Liver (tissue), 9 donors: Measurements from ENCODE around the gene PMM2. TPM values are rescaled to one million over a fixed set of nuclear protein-coding genes. Genes with fewer than 3 reads are reported as not detected.

Experiments used
- DNase-seq: peaks from one replicate; pipeline ENCODE4 v3.0.0-alpha.2; 2017; ENCODE audit warnings: low spot score
- H3K27ac ChIP-seq, 2 donors: one replicate each; pipeline ENCODE4 v1.7.0; 2013; ENCODE audit warnings: inconsistent platforms in 2 of 2, low read length in 2 of 2, control low read depth in 1 of 2, low read depth in 1 of 2, mild to moderate bottlenecking in 1 of 2
- H3K27me3 ChIP-seq, 4 donors: one replicate each; pipeline versions ENCODE4 v1.6.1 to v1.7.0; 2013; ENCODE audit warnings: low read length in 3 of 4, inconsistent platforms in 1 of 4, mild to moderate bottlenecking in 1 of 4, moderate library complexity in 1 of 4; ENCODE audit not compliant: control insufficient read depth in 4 of 4, insufficient read depth in 4 of 4
- H3K36me3 ChIP-seq, 4 donors: one replicate each; pipeline versions ENCODE4 v1.6.1 to v1.7.0; 2013; ENCODE audit warnings: low read length in 3 of 4, mild to moderate bottlenecking in 3 of 4, low read depth in 1 of 4, moderate library complexity in 1 of 4; ENCODE audit not compliant: control insufficient read depth in 4 of 4, insufficient read depth in 3 of 4
- H3K4me1 ChIP-seq, 4 donors: one replicate each; pipeline versions ENCODE4 v1.6.1 to v1.7.0; 2013; ENCODE audit warnings: low read length in 3 of 4, mild to moderate bottlenecking in 3 of 4, moderate library complexity in 1 of 4; ENCODE audit not compliant: control insufficient read depth in 4 of 4, insufficient read depth in 4 of 4
- H3K4me3 ChIP-seq, 3 donors: one replicate each; pipeline versions ENCODE4 v1.6.1 to v1.7.0; 2013; ENCODE audit warnings: low read length in 3 of 3, control low read depth in 1 of 3, low read depth in 1 of 3, mild to moderate bottlenecking in 1 of 3
- H3K9ac ChIP-seq, 2 donors: one replicate each; pipeline ENCODE4 v1.7.0; 2013; ENCODE audit warnings: low read length in 2 of 2, mild to moderate bottlenecking in 2 of 2, moderate library complexity in 2 of 2, control low read depth in 1 of 2, low read depth in 1 of 2
- H3K9me3 ChIP-seq, 4 donors: one replicate each; pipeline versions ENCODE4 v1.6.1 to v1.7.0; 2013; ENCODE audit warnings: low read length in 3 of 4; ENCODE audit not compliant: control insufficient read depth in 4 of 4
- ATF3 ChIP-seq: IDR thresholded peaks from 2 replicates; pipeline ENCODE4 v1.6.1; 2016; ENCODE audit warnings: antibody characterized with exemption
- CTCF ChIP-seq: fragments of 150-350 bp; IDR thresholded peaks from 2 replicates; pipeline ENCODE4 v1.5.1; 2017; ENCODE audit warnings: improper control_type of control experiment, low read depth, low read length; ENCODE audit not compliant: missing input control
- EGR1 ChIP-seq, 2 donors: IDR thresholded peaks; 2 replicates each; pipeline ENCODE4 v1.6.1; 2016 to 2018; ENCODE audit warnings: antibody characterized with exemption in 2 of 2, low read depth in 2 of 2
- FOXA1 ChIP-seq: IDR thresholded peaks from 2 replicates; pipeline ENCODE4 v1.6.1; 2016; ENCODE audit warnings: antibody characterized with exemption
- HNF4A ChIP-seq, 2 donors: conservative IDR thresholded peaks; 2 replicates each; pipeline ENCODE4 v1.6.1; 2016; ENCODE audit warnings: antibody characterized with exemption in 2 of 2, mild to moderate bottlenecking in 2 of 2
- HNF4G ChIP-seq: IDR thresholded peaks from 2 replicates; pipeline ENCODE4 v1.6.1; 2016; ENCODE audit warnings: antibody characterized with exemption
- JUND ChIP-seq, 2 donors: IDR thresholded peaks; 2 replicates each; pipeline ENCODE4 v1.6.1; 2016; ENCODE audit warnings: antibody characterized with exemption in 2 of 2
- MAX ChIP-seq: IDR thresholded peaks from 2 replicates; pipeline ENCODE4 v1.6.1; 2016; ENCODE audit warnings: antibody characterized with exemption
- NR2F2 ChIP-seq: IDR thresholded peaks from 2 replicates; pipeline ENCODE4 v1.6.1; 2016; ENCODE audit warnings: antibody characterized with exemption
- REST ChIP-seq: IDR thresholded peaks from 2 replicates; pipeline ENCODE4 v1.6.1; 2016; ENCODE audit warnings: antibody characterized with exemption, mild to moderate bottlenecking
- RXRA ChIP-seq, 2 donors: IDR thresholded peaks; 2 replicates each; pipeline ENCODE4 v1.6.1; 2017 to 2018; ENCODE audit warnings: antibody characterized with exemption in 2 of 2, mild to moderate bottlenecking in 1 of 2
- SP1 ChIP-seq: IDR thresholded peaks from 2 replicates; pipeline ENCODE4 v1.6.1; 2018; ENCODE audit warnings: antibody characterized with exemption, mild to moderate bottlenecking
- TAF1 ChIP-seq: conservative IDR thresholded peaks from 2 replicates; pipeline ENCODE4 v1.6.1; 2016; ENCODE audit warnings: antibody characterized with exemption, mild to moderate bottlenecking
- ZBTB33 ChIP-seq: IDR thresholded peaks from 2 replicates; pipeline ENCODE4 v1.6.1; 2016; ENCODE audit warnings: antibody characterized with exemption
- WGBS: extraction: QIAGEN DNeasy Blood & Tissue Kit; methylation state at CpG from one replicate; pipeline ENCODE4 v1.1.7; 2013; 5-methylcytosine and 5-hydroxymethylcytosine counted together
- polyA plus RNA-seq, 2 donors: library from polyadenylated mRNA; stranded (reverse) in 1 of 2; unstranded in 1 of 2; fragments of 200-250 nt in 1 of 2; fragments of >200 nt in 1 of 2; fragmentation: Nextera tagmentation in 1 of 2; extraction: Ambion mirVana in 1 of 2; gene quantifications; one replicate each; pipeline versions ENCODE4 v1.2.1 to v1.2.3, GENCODE V29; 2013 to 2015
- total RNA-seq, 2 donors: library from RNA; depleted of rRNA; stranded (reverse); fragments of >200 nt; gene quantifications; one replicate each; pipeline ENCODE4 v1.2.3, GENCODE V29; 2014
- donor health status: healthy.
- donor health status: healthy.
- donor health status: healthy.
- donor health status: healthy.
- donor health status: healthy.

PMM2 gene
- total and polyA plus RNA-seq, 4 donors: 6.8 to 38.9 (median 30.0) TPM

GRCh38 chr16:8782673-8783072 lies 15.0 kb upstream of the PMM2 start:
- Histone ChIP-seq H3K4me1 (no peaks in the 10 kb centered on the region), H3K9ac (no peak overlapping the region), H3K27me3 (no peaks in the 10 kb centered on the region), H3K4me3 (no peak overlapping the region), H3K36me3 (peaks cover 9 to 56% (median 34%) of the 10 kb centered on the region in 4 donors), H3K27ac (no peak overlapping the region), H3K9me3 (no peaks in the 10 kb centered on the region)
- 73% methylated on average over 6 of the region's 6 CpGs for WGBS
- no peak for DNase-seq
- TF ChIP-seq HNF4G: no peak
- TF ChIP-seq FOXA1: no peak
- TF ChIP-seq ATF3: no peak
- no peak for TF ChIP-seq CTCF
- TF ChIP-seq JUND (IDR thresholded peaks at IDR 0.05): no peak
- TF ChIP-seq RXRA (IDR thresholded peaks at IDR 0.05): no peak
- no peak for TF ChIP-seq SP1
- TF ChIP-seq REST: no peak
- TF ChIP-seq ZBTB33: no peak
- TF ChIP-seq TAF1: no peak

- 91% methylated on average over 6 of the region's 6 CpGs for WGBS
- Histone ChIP-seq H3K4me1 (peaks cover 0 to 12% (median 7%) of the 10 kb centered on the region in 4 donors), H3K9me3 (no peaks in the 10 kb centered on the region), H3K4me3 (no peak overlapping the region), H3K27me3 (no peaks in the 10 kb centered on the region), H3K27ac (no peak overlapping the region), H3K9ac (no peak overlapping the region), H3K36me3 (peaks cover 0 to 29% (median 14%) of the 10 kb centered on the region in 4 donors)
- no peak for DNase-seq
- TF ChIP-seq RXRA (IDR thresholded peaks at IDR 0.05) (no peak), REST (no peak), TAF1 (no peak), ATF3 (no peak), FOXA1 (no peak), CTCF (no peak), EGR1 (IDR thresholded peaks at IDR 0.05; ENCODE audit: low read depth in 2 of 2) (no peak), JUND (IDR thresholded peaks at IDR 0.05) (no peak), ZBTB33 (no peak), HNF4G (no peak), HNF4A (conservative IDR thresholded peaks at IDR 0.05) (no peak), NR2F2 (no peak), SP1 (no peak), MAX (no peak)
These were observed 12.2 kb upstream of the PMM2 start for GRCh38 chr16:8785408-8785807.
